Heart left ventricle (tissue), 16 donors: ENCODE results near the gene CDH13. TPM values are rescaled to one million over a fixed set of nuclear protein-coding genes. Genes with fewer than 3 reads are reported as not detected.
A peak's percentile ranks its signal among the peaks of the same experiment; 100 is the strongest.

Experiments
- ATAC-seq, 4 donors: fragments of 200-7000 bp; cut with Tn5 transposase; one replicate each; pipeline ENCODE4 v1.9.1; 2020 to 2022; ENCODE audit warnings: moderate library complexity in 4 of 4, mild to moderate bottlenecking in 3 of 4, moderate number of reproducible peaks in 1 of 4
- DNase-seq, 5 donors: peaks; one replicate each; pipeline ENCODE4 v3.0.0-alpha.2; 2020
- H3K27ac ChIP-seq, 12 donors: fragments of 200-600 bp; sonication (generic) in 4 of 12; one replicate each; pipeline versions ENCODE4 v1.5.0 to v1.8.0; 2016 to 2022; ENCODE audit warnings: mild to moderate bottlenecking in 2 of 12
- H3K27me3 ChIP-seq, 9 donors: fragments of 200-600 bp; sonication (generic) in 2 of 9; one replicate each; pipeline versions ENCODE4 v1.5.1 to v1.8.0; 2016 to 2022; ENCODE audit warnings: mild to moderate bottlenecking in 3 of 9
- H3K36me3 ChIP-seq, 9 donors: fragments of 200-600 bp; sonication (generic) in 2 of 9; one replicate each; pipeline versions ENCODE4 v1.5.0 to v1.8.0; 2018 to 2022; ENCODE audit warnings: mild to moderate bottlenecking in 2 of 9
- H3K4me1 ChIP-seq, 12 donors: fragments of 200-600 bp; sonication (generic) in 4 of 12; one replicate each; pipeline versions ENCODE4 v1.5.0 to v1.8.0; 2016 to 2022; ENCODE audit warnings: mild to moderate bottlenecking in 3 of 12
- H3K4me3 ChIP-seq, 12 donors: fragments of 200-600 bp; sonication (generic) in 4 of 12; one replicate each; pipeline versions ENCODE4 v1.5.0 to v1.8.0; 2017 to 2022; ENCODE audit warnings: mild to moderate bottlenecking in 9 of 12, moderate library complexity in 4 of 12
- H3K9me3 ChIP-seq, 12 donors: fragments of 200-600 bp; sonication (generic) in 4 of 12; one replicate each; pipeline versions ENCODE4 v1.5.0 to v1.8.0; 2016 to 2022; ENCODE audit warnings: mild to moderate bottlenecking in 1 of 12
- POLR2A ChIP-seq, 2 donors: fragments of 450-650 bp; IDR thresholded peaks; one replicate each; pipeline ENCODE4 v1.6.1; 2017; ENCODE audit warnings: antibody characterized with exemption in 2 of 2, mild to moderate bottlenecking in 2 of 2, moderate library complexity in 2 of 2
- WGBS, 4 donors: extraction: QIAGEN DNeasy Blood & Tissue Kit in 2 of 4; methylation state at CpG; one replicate each; pipeline versions ENCODE4 v1.1.5 to v1.1.7; 2013 to 2018; 5-methylcytosine and 5-hydroxymethylcytosine counted together
- intact Hi-C, 10 donors: fragments of 100-400 bp; cut with DNase I; formaldehyde crosslinking; loops; one replicate each; pipeline versions ENCODE4 v1.11.1 to v1.14.2; 2022
- polyA plus RNA-seq, 2 donors: library from polyadenylated mRNA; stranded (reverse); fragments of 200-250 nt; gene quantifications; one replicate each; pipeline ENCODE4 v1.2.3, GENCODE V29; 2013
- total RNA-seq, 9 donors: library from RNA; depleted of rRNA in 2 of 9; stranded (reverse); fragments of >200 nt in 2 of 9; fragmentation: NEBNext Ultra II Directional in 3 of 9; extraction: Animal tissue kit (Norgen Biotek cat#: 25700) in 3 of 9; gene quantifications; one replicate each; pipeline versions ENCODE4 v1.1.0 to v1.2.4, GENCODE V29; 2016 to 2023
- TF ChIP-seq, protein P1 (sequence below), 12 donors: fragments of 200-600 bp; sonication (generic) in 4 of 12; IDR thresholded peaks; one replicate each; pipeline versions ENCODE4 v1.5.0 to v1.8.0; 2018 to 2022; ENCODE audit warnings: antibody characterized with exemption in 12 of 12, mild to moderate bottlenecking in 5 of 12
- donor health status: ischemic (EF 13 %, LVEDD 7.1; RV severe dilation, severe dysfunction).
- donor health status: healthy with polysubstance abuse.
- donor health status: DM: no; HTN: yes; CAD: no.
- donor health status: DM: no; HTN: no; CAD: no.
- donor health status: ischemic (EF 25% LVEDD 6.9; RV normal size, moderate dysfunction).
- donor health status: ischemic (EF 25% LVEDD 5.7; RV mildly dilated, moderate dysfunction).
- donor health status: healthy.
- donor health status: DM: yes; HTN: yes; CAD: no.
- donor health status: ischemic (EF 35%, LVEDD 5.7; RV mildly dilated, moderate dysfunction).
- donor health status: nonischemic (EF 11% LVEDD 7.7; RV severe dilation, severe dysfunction).
- donor health status: DM: yes; HTN: yes; CAD: no.
- donor health status: PGD.
- donor health status: ischemic (EF 29% LVEDD 5.4; RV normal size, mild dysfunction).
- donor health status: nonischemic (EF 23%, LVEDD 6.1; RV moderate dilation, normal function).

The CDH13 gene
- total and polyA plus RNA-seq, 11 donors: 15.0 to 172 (median 137) TPM

DNA sequence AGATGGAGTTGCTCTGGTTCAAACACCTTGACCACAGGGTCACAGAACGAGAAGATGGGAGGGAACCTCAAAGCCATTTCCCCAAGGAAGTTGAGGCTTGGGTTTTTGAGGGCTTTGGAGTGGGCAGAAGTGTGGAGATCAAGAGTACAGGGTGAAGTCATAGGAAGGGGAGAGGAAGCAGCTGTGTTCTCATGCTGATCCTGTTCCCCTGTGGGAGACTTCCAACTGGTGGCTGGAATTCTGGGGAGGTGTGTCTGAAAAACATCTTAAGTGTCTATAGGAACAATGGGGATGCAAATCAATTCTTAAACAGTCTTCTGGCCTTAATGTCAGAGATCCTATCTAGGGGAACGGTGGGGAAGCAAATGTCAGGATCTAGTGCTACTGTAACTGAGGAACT, 1142.2 kb downstream of the CDH13 start:
- WGBS, 4 donors: 40 to 57% (median 45%) methylated on average over 2 of the region's 2 CpGs
- DNase-seq (peak in 1 of 5 donors; percentile 7), ATAC-seq (peak in 3 of 4 donors; percentile 37 to 72 (median 40))
- no peaks in the 10 kb centered on the region for H3K36me3 ChIP-seq
- H3K4me3 ChIP-seq: no peak overlapping the region
- no peak for TF ChIP-seq POLR2A (IDR thresholded peaks at IDR 0.05)
- TF ChIP-seq, protein P1, sequence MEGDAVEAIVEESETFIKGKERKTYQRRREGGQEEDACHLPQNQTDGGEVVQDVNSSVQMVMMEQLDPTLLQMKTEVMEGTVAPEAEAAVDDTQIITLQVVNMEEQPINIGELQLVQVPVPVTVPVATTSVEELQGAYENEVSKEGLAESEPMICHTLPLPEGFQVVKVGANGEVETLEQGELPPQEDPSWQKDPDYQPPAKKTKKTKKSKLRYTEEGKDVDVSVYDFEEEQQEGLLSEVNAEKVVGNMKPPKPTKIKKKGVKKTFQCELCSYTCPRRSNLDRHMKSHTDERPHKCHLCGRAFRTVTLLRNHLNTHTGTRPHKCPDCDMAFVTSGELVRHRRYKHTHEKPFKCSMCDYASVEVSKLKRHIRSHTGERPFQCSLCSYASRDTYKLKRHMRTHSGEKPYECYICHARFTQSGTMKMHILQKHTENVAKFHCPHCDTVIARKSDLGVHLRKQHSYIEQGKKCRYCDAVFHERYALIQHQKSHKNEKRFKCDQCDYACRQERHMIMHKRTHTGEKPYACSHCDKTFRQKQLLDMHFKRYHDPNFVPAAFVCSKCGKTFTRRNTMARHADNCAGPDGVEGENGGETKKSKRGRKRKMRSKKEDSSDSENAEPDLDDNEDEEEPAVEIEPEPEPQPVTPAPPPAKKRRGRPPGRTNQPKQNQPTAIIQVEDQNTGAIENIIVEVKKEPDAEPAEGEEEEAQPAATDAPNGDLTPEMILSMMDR (IDR thresholded peaks at IDR 0.05): no peak
- H3K27me3 ChIP-seq: no peaks in the 10 kb centered on the region
- H3K27ac ChIP-seq: peak overlapping the region in 2 of 12 donors; percentile 35 to 70
- peaks cover 0 to 41% (median 14%) of the 10 kb centered on the region in 12 donors for H3K4me1 ChIP-seq
- intact Hi-C loops: no loop called here
- no peaks in the 10 kb centered on the region for H3K9me3 ChIP-seq

DNA sequence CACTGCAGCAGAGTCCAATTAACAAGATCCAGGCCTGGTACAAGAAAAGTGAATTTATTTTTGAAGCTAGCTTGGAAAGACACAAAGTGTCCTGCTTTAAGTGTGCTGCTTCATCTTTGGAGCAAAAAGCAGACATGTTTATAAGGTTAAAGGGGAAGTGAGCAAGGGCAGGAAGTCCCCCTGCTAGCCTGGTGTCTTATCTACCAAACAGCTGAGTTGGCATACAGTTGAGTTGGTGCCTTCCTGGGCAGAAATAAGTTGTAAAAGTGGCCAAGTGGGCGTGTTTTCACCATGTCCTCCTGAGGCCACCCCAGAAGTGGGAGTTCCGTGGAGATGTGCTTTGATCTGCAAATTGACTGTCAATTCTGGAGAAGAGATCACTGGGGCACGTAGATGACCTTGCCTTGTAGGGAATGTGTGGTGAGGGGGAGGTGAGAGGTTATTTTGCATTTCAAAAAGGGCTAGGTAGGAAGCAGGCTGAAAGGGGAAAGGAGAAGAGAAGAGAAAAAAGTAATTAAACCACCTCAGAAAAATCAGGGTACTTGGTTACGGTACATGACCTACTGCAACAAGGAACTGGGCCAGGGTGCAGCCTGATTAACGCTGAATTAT, 1142.7 kb downstream of the CDH13 start:
- H3K36me3 ChIP-seq: no peaks in the 10 kb centered on the region
- DNase-seq: peak in 1 of 5 donors; percentile 33
- peaks cover 0 to 44% (median 14%) of the 10 kb centered on the region in 12 donors for H3K4me1 ChIP-seq
- no peak overlapping the region for H3K4me3 ChIP-seq
- intact Hi-C loops: no loop called here
- TF ChIP-seq POLR2A (IDR thresholded peaks at IDR 0.05): no peak
- TF ChIP-seq, protein P1 (IDR thresholded peaks at IDR 0.05): no peak
- ATAC-seq: peak in 2 of 4 donors; percentile 12 to 29
- 67 to 79% (median 71%) methylated on average over 5 of the region's 5 CpGs for WGBS, 4 donors
- no peaks in the 10 kb centered on the region for H3K9me3 ChIP-seq
- no peaks in the 10 kb centered on the region for H3K27me3 ChIP-seq
- H3K27ac ChIP-seq: peak overlapping the region in 2 of 12 donors; percentile 35 to 70

- DNase-seq (peak; percentile 69 to 86 (median 84)), ATAC-seq (peak; percentile 80 to 88 (median 86))
- intact Hi-C loops: no loop called here
- TF ChIP-seq, protein P1 (IDR thresholded peaks at IDR 0.05): no peak
- TF ChIP-seq POLR2A (IDR thresholded peaks at IDR 0.05): no peak
- peak overlapping the region in 10 of 12 donors; percentile 1 to 60 (median 44) for H3K27ac ChIP-seq
- WGBS, 4 donors: 30 to 35% (median 31%) methylated on average over 5 of the region's 5 CpGs
- no peaks in the 10 kb centered on the region for H3K27me3 ChIP-seq
- no peak overlapping the region for H3K4me3 ChIP-seq
- H3K9me3 ChIP-seq: no peaks in the 10 kb centered on the region
- no peaks in the 10 kb centered on the region for H3K36me3 ChIP-seq
- peaks cover 0 to 44% (median 14%) of the 10 kb centered on the region in 12 donors for H3K4me1 ChIP-seq
Measured at GRCh38 chr16:83771306-83771942, 1144.7 kb downstream of the CDH13 start.

DNA sequence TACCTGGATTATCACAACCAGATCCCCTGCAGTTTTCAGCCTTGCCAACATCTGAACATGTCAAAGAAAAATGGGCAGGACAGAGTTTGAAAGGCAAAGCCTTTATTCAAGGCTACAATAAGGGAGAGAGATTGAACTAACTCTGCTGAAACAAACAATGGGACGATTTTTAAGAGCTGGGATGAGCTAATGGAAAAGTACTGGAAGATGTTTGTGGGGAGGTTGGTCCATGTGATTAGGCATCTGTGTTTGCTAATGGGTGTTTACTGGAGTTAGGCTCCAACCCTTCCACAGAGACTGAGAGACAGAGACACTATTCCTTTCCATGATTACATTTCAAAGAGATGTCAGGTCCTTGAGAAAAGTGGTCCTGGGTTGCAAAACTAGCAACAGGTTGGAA, 1146.0 kb downstream of the CDH13 start:
- H3K36me3 ChIP-seq: no peaks in the 10 kb centered on the region
- no peak for TF ChIP-seq POLR2A (IDR thresholded peaks at IDR 0.05)
- TF ChIP-seq, protein P1 (IDR thresholded peaks at IDR 0.05): no peak
- no peaks in the 10 kb centered on the region for H3K9me3 ChIP-seq
- ATAC-seq (no peak), DNase-seq (no peak)
- peaks cover 0 to 44% (median 14%) of the 10 kb centered on the region in 12 donors for H3K4me1 ChIP-seq
- no peak overlapping the region for H3K27ac ChIP-seq
- no peak overlapping the region for H3K4me3 ChIP-seq
- WGBS, 4 donors: 34 to 65% (median 53%) methylated on average over 1 of the region's 1 CpG
- intact Hi-C loops: no loop called here
- no peaks in the 10 kb centered on the region for H3K27me3 ChIP-seq
